GM18870 (cell line): ENCODE measurements around the gene PITRM1.
"Not testable (repeated sequence)": the region's sequence is repeated elsewhere in the genome, so short reads cannot be mapped to it uniquely, and the experiment has no call there.

Experiments used
- ATAC-seq: cut with Tn5 transposase; IDR thresholded peaks from one replicate; pipeline ENCODE4 v1.9.1; 2021; ENCODE audit warnings: moderate library complexity; ENCODE audit not compliant: unreplicated experiment

The PITRM1 gene

DNA sequence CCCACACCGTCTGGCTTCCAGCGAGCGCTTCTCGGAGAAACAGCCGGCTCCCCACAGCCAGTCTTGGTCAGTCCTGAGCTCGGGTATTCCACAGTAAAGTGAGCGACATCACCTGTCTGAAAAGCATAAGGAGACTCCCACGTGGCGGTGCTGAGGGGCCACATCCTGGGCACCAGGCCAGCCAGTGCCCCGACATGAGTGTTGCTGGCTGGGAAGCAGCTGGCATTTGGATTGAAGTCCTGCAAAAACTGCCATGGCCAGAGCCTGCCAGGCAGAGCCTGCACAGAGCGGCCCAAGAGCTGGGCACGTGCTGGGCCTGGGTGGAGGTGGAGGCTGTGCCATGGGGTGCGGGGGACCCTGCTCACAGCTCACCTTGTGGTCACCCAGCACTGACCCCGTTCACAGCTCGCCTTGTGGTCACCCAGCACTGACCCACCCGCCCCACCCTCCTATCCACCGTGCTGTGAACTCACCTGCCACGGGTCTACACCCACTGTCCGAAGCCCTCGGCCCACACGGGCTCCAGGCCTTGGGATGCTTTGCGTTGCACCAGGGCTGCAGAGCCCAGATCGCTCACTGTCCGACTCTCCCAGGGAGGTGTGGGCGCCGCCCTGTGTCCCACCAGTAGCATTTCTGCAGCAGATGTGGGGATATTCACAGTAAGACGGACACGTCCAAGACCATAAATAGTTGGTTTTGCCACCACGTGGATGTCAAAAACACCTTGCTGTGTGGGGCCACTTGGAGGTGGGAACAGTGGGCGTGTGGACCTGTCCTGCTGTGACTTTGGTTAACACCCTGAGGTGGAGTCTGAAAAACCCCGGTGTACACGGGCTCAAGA, 48.8 kb downstream of the PITRM1 start:
- no peak for ATAC-seq

DNA sequence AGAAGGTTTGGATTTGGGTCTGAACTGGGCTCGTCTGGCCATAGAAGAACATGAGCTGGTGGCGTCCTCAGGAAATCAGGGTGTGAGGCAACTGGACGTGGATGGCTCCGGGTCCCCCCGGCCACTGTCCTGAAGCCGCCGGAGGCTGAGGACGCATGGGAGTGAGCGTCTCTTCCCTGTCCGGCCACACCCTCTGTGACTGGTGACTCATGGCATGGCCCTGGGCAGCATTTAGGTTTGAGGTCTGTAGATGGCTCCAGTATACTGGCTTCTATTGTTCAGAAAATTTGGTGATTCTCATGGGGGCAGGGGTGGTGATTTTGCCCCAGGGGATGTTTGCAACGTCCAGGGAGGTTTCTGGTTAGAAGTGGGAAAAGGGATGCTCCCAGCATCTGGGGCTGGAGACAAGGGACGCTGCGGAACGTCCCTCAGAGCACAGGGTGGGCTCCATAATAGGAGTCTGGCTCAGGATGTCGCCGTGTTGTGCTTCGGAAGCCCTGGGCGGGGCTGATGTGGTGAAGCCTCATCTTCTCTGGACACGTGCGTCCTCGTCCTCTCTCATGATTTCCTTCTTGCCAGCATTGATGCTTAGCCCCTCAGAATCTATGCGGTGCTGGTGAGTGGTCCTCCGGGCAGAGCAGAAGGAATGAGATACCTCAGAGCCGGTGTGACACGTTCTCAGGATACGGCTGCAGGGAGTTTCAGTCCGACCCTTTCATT, 49.9 kb downstream of the PITRM1 start:
- ATAC-seq = no peak

DNA sequence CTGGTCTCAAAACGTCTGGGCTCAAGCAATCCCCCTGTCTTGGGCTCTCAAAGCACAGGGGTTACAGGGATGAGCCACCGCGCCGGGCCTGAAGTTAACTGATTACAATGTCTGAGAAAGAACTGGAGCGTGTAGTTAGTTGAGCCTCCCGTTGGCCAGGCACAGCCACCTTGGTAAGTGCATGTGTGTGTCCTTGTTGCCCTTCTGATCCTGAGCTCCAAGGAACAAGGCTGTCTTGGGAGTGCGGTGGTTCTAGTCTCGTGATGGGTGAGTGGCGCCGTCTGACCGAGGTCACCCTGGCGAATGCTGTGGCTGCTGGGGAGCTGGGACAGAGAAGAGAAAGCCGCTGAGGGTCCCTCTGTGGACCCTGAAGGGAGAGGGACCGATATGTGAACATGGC, 50.5 kb downstream of the PITRM1 start:
- no peak for ATAC-seq

GRCh38 chr10:3119796-3120459, 52.7 kb downstream of the PITRM1 start:
- ATAC-seq = no peak

GRCh38 chr10:3118641-3119091, 53.9 kb downstream of the PITRM1 start:
- ATAC-seq = no peak

GRCh38 chr10:3117486-3117885, 55.1 kb downstream of the PITRM1 start:
- no peak for ATAC-seq

GRCh38 chr10:3116508-3117100, 56.0 kb downstream of the PITRM1 start:
- no peak for ATAC-seq

GRCh38 chr10:3115685-3116084, 56.9 kb downstream of the PITRM1 start:
- no peak for ATAC-seq

DNA sequence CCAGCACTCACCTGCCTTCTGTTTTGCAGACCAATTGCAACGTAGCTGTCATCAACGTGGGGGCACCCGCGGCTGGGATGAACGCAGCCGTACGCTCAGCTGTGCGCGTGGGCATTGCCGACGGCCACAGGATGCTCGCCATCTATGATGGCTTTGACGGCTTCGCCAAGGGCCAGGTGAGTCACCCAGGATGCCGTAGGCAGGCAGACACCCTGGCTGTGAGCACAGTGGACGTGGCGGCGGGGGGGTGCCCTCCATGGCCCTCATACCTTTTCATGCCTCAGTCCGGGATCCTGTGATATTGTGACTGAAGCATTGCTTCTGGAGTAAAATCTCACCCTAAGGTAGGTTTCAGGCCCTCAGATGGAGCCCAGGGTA, 59.2 kb downstream of the PITRM1 start:
- ATAC-seq = no peak

- no peak for ATAC-seq
Measured at GRCh38 chr10:3111621-3112163, 60.9 kb downstream of the PITRM1 start.

DNA sequence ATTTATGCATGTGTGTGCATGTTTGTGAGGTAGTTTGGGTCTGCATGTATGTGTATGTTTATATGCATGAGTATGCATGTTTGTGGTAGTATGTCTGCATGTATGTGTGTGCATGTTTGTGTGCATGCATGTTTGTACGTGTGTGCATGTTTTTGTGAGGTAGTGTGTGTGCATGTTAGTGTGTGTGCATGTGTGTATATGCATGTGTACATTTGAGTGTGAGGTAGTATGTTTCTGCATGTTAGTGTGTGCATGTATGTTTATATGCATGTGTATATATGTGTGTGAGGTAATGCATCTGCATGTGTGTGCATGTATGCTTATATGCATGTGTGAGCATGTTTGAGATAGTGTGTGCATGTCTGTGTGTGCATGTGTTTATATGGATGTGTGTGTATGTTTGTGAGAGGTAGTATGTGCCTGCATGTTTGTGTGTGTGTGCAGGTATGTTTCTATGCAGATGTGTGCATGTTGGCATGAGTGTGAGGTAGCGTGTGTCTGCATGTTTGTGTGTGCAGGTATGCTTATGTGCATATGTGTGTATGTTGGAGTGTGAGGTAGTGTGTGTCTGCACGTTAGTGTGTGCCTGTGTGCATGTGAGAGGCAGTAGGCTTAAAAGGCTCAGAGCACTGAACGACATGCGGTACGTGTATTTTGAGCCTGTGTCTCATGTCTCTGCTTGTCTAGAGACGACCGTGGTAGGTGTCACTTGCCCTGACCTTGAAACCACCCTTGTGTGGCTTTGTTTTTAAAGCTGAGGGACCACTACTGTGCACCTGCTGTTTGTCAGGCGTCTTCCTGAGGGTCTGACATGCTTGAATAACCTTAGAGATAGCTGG, 61.6 kb downstream of the PITRM1 start:
- ATAC-seq = no peak

DNA sequence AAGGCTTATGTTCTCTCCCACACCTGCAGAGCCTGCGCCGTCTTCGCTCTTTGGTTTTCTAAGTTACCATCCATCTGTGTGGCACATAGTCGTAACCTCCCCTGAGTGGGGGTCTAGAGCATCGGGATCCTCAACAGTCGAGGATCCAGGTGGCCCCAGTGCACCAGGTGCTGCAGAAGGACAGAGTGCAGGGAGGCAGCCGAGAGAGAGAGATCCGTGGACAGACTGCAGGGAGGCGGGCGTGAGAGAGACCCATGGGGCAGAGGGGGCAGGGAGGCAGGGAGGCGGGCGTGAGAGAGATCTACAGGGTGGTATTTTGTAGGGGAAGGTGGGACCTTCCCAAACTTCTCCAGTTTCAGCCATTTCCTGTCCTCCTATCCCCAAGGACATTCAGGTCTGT, 62.9 kb downstream of the PITRM1 start:
- ATAC-seq = no peak

DNA sequence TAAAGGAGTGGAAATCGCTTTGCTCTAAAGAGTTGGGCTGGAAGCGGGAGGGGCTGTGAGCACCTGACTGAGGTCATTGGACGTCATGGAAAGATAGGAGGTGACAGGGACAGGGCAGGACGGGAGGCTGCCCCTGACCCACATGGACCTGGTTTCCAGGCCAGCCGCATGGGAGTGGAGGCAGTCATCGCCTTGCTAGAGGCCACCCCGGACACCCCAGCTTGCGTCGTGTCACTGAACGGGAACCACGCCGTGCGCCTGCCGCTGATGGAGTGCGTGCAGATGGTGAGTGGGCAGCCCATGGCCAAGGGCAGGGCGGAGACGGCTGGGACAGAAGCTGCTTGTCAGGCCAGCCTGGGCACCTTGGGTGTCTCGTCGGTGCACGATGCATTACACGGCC, 63.4 kb downstream of the PITRM1 start:
- ATAC-seq = no peak

- ATAC-seq = no peak
Measured at GRCh38 chr10:3108575-3109105, 63.9 kb downstream of the PITRM1 start.

DNA sequence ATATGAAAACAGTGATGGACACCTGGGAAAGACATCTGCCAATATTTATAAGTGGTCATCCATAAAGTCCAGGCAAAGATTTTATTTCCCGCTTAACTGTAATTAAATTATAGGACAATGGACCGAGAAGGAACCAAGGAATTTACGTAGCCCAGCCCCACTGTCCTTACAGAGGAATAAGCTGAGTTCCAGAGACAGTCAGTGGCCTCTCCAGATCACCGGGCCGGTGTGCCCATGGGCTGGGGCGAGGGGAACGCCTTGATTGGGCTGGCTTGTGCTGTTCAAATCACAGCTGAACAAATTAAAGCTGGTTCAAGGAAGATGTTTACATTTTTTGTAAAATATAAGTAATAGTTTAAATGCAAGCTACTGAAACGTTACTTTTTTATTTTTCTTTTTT, 64.5 kb downstream of the PITRM1 start:
- no peak for ATAC-seq

DNA sequence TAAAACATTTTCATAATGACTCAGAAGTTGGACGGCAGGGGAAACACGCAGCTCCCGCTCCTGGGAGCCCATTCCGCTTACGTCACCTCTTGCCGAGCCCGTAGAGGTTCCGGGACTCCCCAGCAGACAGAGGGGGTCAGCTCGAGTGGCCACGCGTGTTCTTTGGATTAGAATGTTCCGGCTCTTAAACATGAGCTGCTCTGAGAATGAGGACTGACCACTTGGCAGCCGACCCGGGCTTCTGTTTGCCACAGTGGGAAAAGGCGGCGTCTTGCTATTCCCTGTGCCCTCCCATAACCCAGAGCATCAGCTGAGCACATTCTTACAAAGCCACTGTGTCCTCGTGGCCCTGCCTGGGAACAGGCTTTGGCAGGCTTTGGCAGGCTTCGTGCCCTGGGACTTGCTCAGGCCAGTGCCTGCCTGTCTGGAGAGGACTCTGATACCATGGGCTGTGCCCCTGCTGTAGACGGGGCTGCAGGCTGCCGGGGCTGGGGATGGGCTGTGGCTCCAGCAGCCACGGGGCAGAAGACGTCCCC, 65.1 kb downstream of the PITRM1 start:
- ATAC-seq = no peak

DNA sequence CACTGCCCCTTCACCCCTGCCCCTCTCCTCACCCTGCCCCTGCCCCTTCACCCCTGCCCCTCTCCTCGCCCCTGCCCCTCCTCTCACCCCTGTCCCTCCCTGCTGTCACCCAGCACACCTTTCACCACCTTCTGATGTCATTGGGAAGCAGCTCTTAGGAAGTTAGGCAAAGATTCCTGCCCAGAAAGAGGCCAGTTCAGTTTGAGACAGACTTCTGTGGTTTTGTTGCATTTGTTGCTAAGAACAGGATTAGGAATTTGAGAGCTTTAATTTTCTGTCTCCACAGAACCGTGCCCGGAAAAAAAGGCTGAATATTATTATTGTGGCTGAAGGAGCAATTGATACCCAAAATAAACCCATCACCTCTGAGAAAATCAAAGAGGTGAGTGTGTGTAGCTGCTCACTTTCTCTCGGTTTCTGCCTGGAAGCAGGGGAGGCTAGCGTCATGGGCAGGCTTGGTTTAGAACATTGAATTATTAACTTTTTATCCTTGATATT, 65.6 kb downstream of the PITRM1 start:
- ATAC-seq = no peak

DNA sequence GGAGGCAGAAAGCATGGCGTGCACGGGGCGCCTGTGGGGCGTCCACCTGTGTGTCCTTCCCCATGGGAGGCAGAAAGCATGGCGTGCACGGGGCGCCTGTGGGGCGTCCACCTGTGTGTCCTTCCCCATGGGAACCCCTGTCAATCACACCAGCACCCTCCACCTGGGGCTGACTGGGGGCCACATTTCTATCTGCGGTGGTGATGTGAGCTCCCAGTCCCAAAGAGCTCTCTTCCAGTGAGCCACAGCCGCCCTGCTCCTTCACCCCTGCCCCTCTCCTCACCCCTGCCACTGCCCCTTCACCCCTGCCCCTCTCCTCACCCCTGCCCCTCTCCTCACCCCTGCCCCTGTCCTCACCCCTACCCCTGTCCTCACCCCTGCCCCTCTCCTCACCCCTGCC, 66.3 kb downstream of the PITRM1 start:
- not testable (repeated sequence) for ATAC-seq

DNA sequence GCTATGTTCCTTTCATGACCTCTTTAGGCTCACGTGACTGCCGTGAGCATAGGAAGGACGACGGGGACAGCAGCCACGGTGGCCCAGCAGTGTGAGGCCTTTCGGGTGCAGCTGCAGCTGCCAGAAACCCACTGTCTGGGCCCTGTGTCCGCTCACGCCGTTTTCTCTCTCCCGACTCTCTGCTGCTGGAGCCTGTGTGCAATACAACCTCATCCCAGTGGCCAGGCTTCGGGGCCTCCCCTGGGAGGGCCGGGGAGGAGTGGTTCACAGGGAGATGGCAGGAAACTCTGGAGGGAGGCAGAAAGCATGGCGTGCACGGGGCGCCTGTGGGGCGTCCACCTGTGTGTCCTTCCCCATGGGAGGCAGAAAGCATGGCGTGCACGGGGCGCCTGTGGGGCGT, 66.7 kb downstream of the PITRM1 start:
- ATAC-seq = no peak

DNA sequence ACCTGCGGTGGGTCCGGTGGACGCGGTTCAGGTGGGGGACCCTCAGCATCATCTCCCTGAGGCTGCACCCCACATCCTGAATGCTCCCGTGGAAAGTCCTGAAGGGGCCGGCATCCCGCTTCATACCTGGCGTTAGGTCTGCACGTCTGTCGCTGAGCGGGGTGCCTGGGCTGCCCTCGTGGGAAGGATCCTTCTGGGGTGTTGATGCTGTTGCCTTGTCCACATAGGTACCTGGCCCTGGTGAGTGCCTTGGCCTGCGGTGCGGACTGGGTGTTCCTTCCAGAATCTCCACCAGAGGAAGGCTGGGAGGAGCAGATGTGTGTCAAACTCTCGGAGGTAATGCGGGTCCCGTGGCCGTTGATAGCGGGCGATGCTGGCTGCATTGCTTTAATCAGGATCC, 67.4 kb downstream of the PITRM1 start:
- no peak for ATAC-seq
